Kidney epithelial cell (primary cell): ENCODE results near the gene ABCC1. TPM values are rescaled to one million over a fixed set of nuclear protein-coding genes. Genes with fewer than 3 reads are reported as not detected.

Experiments
- DNase-seq: peaks from one replicate; pipeline ENCODE4 v3.0.0-alpha.2; 2010; ENCODE audit warnings: low read depth
- H3K27me3 ChIP-seq: 2 replicates; pipeline ENCODE4 v1.6.0; 2011; ENCODE audit warnings: low read length; ENCODE audit not compliant: control insufficient read depth, insufficient read depth
- H3K36me3 ChIP-seq: 2 replicates; pipeline ENCODE4 v1.5.1; 2011; ENCODE audit warnings: low read length; ENCODE audit not compliant: control insufficient read depth, insufficient read depth
- H3K4me3 ChIP-seq: 2 replicates; pipeline ENCODE4 v1.5.1; 2011; ENCODE audit warnings: low read depth, mild to moderate bottlenecking, control low read depth, low read length
- CTCF ChIP-seq: IDR thresholded peaks from 2 replicates; pipeline ENCODE4 v1.5.1; 2011; ENCODE audit warnings: mild to moderate bottlenecking, moderate library complexity, low read length, control low read depth, inconsistent platforms; ENCODE audit not compliant: insufficient read depth, poor library complexity, severe bottlenecking
- total RNA-seq: library from RNA; depleted of rRNA; stranded (reverse); fragments of >200 nt; gene quantifications from 2 replicates; pipeline ENCODE4 v1.2.3, GENCODE V29; 2015

Gene ABCC1
- total RNA-seq, 1 donor from 2014 or later: 24.9 TPM

GRCh38 chr16:15961060-15961511, 11.7 kb downstream of the ABCC1 start:
- Histone ChIP-seq H3K4me3 (no peak overlapping the region), H3K36me3 (no peaks in the 10 kb centered on the region), H3K27me3 (no peaks in the 10 kb centered on the region)
- no peak for DNase-seq
- TF ChIP-seq CTCF: no peak

GRCh38 chr16:15961571-15962090, 12.2 kb downstream of the ABCC1 start:
- no peak for TF ChIP-seq CTCF
- Histone ChIP-seq H3K27me3 (no peaks in the 10 kb centered on the region), H3K4me3 (no peak overlapping the region), H3K36me3 (no peaks in the 10 kb centered on the region)
- no peak for DNase-seq

GRCh38 chr16:15963307-15963910, 14.0 kb downstream of the ABCC1 start:
- H3K36me3 ChIP-seq: no peaks in the 10 kb centered on the region
- no peaks in the 10 kb centered on the region for H3K27me3 ChIP-seq
- no peak for DNase-seq
- no peak for TF ChIP-seq CTCF
- H3K4me3 ChIP-seq: no peak overlapping the region

GRCh38 chr16:15966420-15966819, 17.0 kb downstream of the ABCC1 start:
- DNase-seq: no peak
- Histone ChIP-seq H3K36me3 (peaks cover 1% of the 10 kb centered on the region), H3K4me3 (no peak overlapping the region), H3K27me3 (no peaks in the 10 kb centered on the region)
- no peak for TF ChIP-seq CTCF

- Histone ChIP-seq H3K36me3 (peaks cover 1% of the 10 kb centered on the region), H3K27me3 (no peaks in the 10 kb centered on the region), H3K4me3 (no peak overlapping the region)
- DNase-seq: peak; percentile 63
- no peak for TF ChIP-seq CTCF
Measured at GRCh38 chr16:15966836-15967546, 17.6 kb downstream of the ABCC1 start.
